Fibroblast of pulmonary artery (primary cell): ENCODE results near the gene SERPINA10.
A peak's percentile ranks its signal among the peaks of the same experiment; 100 is the strongest.

Experiments used
- DNase-seq: peaks from one replicate; pipeline ENCODE4 v3.0.0-alpha.2; 2010; ENCODE audit warnings: low read depth
- H3K4me3 ChIP-seq: replicated peaks from 2 replicates; pipeline ENCODE4 v1.5.1; 2011; ENCODE audit warnings: low read depth, mild to moderate bottlenecking, control low read depth, low read length, moderate library complexity
- CTCF ChIP-seq: IDR thresholded peaks from 2 replicates; pipeline ENCODE4 v1.5.1; 2011; ENCODE audit warnings: mild to moderate bottlenecking, control low read depth, low read length, inconsistent platforms; ENCODE audit errors: missing control alignments

SERPINA10 gene

GRCh38 chr14:94328196-94328595, 35.1 kb upstream of the SERPINA10 start:
- no peak for TF ChIP-seq CTCF
- DNase-seq = no peak
- no peak overlapping the region for H3K4me3 ChIP-seq

- no peak for TF ChIP-seq CTCF
- no peak within 1 kb of the TSS for H3K4me3 ChIP-seq
- DNase-seq = peak; percentile 46
These were observed 29.8 kb upstream of the SERPINA10 start, which contains the start of gene SERPINA6 for GRCh38 chr14:94322648-94323570. Gene SERPINA6, minus strand, starts transcription at chr14:94323336. Its CDS starts 8,688 bp downstream, at chr14:94314648.

- no peak overlapping the region for H3K4me3 ChIP-seq
- no peak for DNase-seq
- no peak for TF ChIP-seq CTCF
These were observed 28.6 kb upstream of the SERPINA10 start for GRCh38 chr14:94321421-94322271.

- no peak for DNase-seq
- TF ChIP-seq CTCF = no peak
- no peak overlapping the region for H3K4me3 ChIP-seq
These were observed 27.2 kb upstream of the SERPINA10 start for GRCh38 chr14:94320243-94320642.

GRCh38 chr14:94317259-94317658, 24.2 kb upstream of the SERPINA10 start:
- DNase-seq = peak; percentile 52
- H3K4me3 ChIP-seq = no peak overlapping the region
- TF ChIP-seq CTCF = no peak

- DNase-seq = no peak
- H3K4me3 ChIP-seq = no peak overlapping the region
- TF ChIP-seq CTCF = no peak
These were observed 23.6 kb upstream of the SERPINA10 start for GRCh38 chr14:94316692-94317091.
